Measurements from ENCODE around the gene ST3GAL4.
"Not testable (repeated sequence)": the region's sequence is repeated elsewhere in the genome, so short reads cannot be mapped to it uniquely, and the experiment has no call there.

ST3GAL4 gene, protein sequence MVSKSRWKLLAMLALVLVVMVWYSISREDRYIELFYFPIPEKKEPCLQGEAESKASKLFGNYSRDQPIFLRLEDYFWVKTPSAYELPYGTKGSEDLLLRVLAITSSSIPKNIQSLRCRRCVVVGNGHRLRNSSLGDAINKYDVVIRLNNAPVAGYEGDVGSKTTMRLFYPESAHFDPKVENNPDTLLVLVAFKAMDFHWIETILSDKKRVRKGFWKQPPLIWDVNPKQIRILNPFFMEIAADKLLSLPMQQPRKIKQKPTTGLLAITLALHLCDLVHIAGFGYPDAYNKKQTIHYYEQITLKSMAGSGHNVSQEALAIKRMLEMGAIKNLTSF

DNA sequence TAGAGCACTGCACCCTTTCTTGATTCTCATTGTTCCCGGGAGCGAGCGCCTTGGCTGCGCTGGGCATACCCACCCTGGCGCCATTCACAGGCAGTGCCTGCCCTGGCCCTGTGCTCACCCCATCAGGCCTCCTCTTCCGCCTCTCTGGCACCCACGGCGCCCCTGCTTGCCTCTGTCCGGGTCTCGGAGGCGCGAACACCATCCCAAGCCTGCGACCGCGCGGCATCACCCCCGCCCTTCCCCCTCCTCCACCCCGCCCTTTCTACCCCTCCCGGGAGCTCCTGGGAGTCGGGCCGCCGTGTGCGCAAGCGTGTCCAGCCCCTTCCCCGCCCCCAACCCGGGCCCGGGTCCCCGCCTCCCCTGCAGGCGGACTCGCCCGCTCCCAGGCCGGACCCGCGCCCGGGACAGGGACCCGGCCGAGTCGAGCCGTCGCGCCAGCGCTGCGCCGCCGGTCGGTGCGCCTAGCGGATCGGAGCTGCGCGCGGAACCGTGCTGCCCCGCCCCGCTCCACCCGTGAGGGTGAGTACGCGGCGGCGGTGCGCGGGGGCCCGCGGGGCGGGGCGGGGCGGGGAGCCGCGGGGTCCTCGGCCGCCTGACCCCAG, at the start of gene ST3GAL4:
ST3GAL4 (plus strand) TSS at position 363 of the 602 bp plus-strand sequence. CDS start 50,470 bp downstream, outside the sequence.
- DNase-seq = peak; percentile 71

DNA sequence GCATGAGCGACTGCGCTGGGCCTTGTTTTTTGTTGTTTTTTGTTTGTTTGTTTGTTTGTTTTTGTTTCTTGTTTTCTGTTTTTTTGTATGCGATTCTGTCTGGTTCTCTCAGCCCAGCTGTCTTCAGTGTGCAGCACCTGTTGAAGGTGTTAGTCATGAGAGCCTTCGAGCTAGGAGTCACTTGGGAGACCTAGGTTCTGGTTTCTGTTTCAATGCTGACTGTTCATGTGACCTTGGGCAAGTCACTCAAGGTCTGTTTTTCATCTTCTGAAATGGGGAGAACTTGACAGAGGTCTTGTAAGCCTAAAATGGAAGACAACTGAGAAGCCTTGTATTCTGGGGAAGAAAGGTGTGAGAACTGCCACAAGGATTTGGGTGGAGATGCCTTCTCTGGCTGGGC, 49.8 kb upstream of the ST3GAL4 start:
- DNase-seq = no peak

GRCh38 chr11:126307706-126308105, 47.8 kb upstream of the ST3GAL4 start:
- peak; percentile 40 for DNase-seq

GRCh38 chr11:126308271-126308671, 47.2 kb upstream of the ST3GAL4 start:
- no peak for DNase-seq

GRCh38 chr11:126308771-126309170, 46.7 kb upstream of the ST3GAL4 start:
- DNase-seq = not testable (repeated sequence)

DNA sequence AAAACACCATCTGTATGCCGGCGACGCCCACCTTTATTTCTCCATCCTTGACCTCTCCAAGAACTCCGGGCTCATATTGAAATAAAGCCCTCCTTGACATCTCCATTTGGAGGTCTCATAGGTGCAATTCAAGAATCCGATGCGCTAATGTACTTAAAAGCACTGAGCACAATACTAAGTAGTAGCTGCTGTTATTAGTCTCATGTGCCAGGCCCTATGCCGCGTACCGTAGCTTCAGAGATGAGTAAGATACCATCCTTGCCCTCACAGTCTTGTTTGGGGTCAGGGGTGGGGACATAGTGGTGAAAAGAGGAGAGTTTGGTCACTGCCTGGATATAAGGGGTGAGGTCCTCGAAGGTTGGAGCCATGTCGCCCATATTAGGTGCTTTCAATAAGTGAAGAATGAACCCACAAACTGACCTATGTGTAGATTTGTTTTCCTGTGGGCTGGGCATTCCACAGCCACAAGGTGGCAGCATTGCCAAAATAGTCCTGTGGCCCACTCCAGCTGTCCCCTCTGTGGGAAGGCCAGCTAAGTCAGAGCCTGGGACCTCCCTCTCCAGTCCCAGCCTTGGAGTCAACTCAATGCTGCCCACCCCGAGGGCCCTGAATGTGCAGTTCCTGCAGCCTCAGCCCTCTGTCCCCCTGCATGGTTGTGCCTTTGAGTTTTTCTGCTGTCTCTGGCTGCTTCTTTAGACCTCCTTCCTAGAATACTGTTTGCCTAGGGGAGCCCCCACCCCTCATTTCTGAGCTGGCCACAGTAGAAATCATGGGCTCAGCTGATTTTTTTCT, 45.1 kb upstream of the ST3GAL4 start:
- peak; percentile 53 for DNase-seq

DNA sequence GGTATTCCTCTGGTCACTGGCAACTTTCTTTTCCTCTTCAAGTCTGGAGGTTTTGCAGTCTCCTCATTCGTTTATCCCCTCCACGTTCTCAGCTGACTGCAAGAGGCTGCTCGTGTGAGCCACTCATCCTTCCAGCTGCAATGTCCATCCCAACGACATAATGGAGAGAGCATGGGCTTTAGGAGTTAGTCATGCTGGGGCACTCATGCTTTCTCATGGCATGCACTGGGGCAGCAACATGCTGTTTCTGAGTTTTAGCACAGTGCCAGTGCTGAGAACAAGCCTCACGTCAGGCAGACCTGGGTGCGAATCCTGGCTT, 44.5 kb upstream of the ST3GAL4 start:
- no peak for DNase-seq

DNA sequence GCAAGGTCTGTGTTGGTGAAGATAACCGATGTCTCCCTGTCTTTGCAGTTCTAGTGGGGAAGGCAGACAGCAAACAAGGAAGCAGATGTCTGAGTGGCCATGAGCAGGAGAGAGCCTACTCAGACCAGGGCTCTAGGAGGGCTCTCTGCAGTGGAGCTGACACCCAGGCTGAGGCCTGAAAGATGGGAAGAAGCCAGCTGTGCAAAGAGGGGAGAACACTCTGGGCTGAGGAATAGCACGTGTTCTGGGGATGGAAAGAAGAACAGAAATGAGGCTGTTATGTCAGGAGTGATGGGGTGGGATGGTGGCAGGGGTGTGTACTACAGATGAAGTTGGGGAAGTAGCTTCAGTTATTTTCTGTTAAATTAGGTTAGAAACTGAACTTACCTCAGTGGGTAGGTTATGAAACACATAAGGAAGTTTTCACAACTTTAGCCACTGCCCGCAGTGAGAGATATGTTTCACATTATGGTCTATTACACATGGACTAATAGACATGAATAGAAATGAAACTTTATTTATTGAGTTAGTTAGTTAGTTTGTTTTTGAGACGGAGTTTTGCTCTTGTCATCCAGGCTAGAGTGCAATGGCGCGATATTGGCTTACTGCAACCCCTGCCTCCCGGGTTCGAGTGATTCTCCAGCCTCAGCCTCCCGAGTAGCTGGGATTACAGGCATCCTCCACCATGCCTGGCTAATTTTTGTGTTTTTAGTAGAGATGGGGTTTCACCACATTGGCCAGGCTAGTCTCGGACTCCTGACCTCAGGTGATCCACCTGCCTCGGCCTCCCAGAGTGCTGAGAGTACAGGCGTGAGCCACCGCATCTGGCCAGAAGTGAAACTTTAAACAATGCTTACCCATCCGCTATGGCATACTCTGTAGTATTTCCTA, 43.8 kb upstream of the ST3GAL4 start:
- no peak for DNase-seq

GRCh38 chr11:126312961-126313360, 42.5 kb upstream of the ST3GAL4 start:
- DNase-seq = no peak

DNA sequence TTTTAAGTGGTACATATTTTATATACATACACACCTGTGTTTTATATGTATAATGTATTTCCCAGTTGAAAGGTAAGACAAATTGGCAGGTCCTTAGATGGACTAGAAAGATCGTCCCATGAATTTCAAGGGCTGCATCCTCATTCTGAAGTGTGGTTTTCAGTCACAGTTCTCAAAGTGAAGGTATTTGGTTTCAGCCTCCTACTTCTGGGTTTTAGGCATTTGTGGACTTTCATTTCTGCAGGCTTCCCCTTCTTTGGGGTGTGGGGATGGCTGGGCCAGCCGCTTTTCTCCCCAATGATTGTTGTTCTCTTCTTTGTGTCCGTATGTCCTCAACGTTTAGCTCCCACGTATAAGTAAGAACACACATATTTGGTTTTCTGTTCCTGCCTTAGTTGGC, 41.7 kb upstream of the ST3GAL4 start:
- DNase-seq = no peak

DNA sequence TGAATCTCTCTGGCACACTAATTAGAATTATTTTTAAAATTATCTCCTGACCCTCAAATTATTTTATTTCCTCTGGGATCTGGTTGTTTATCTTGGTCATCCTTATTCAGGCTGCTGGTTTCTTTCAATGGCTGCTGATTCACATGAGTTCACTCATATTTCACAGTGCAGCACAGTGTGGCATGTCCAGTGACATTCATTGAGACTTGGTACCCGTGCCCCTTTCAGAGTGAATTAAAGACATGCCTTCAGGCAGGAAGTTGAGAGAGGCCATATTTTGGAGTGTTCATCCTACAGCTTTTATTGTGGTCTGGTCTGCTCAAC, 38.1 kb upstream of the ST3GAL4 start:
- no peak for DNase-seq

GRCh38 chr11:126317756-126318573, 37.5 kb upstream of the ST3GAL4 start:
- no peak for DNase-seq

DNA sequence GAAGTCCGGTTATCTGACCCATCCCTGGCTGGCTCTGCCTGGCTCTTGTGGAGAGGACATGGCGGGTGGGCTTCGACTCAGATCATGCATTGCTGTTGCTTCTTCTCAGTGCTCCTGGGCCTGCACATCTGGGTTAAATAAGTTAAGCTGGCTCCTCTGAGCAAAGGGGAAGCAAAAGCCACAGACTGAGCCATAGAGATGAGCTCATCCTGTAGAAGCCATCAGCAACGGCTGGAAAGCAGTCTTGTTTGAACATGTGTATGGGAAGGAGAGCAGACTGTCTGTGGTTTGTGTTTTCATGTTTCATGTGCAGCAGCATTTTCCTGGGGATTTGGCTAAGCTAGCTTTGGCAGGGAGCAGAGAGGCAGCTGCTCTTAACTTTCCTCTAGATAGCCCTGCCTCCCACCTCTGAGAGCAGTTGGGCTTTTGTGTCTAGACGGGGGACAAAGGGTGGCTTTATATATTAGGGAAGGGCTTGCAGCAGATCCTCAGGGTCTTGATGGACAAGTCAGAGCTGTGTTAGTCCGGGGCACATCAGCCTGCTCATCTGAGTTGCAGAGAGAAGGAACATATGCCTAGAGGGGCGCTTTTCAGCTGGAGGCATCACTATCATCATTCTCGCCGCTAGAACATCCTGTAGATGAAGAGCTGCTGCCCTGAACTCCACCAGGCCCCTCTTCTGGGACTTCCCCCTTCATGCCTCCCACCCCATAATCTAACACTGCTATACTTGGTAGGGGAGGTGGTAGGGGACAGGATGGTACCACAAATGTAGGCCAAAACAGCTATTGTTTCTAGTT, 36.7 kb upstream of the ST3GAL4 start:
- no peak for DNase-seq

DNA sequence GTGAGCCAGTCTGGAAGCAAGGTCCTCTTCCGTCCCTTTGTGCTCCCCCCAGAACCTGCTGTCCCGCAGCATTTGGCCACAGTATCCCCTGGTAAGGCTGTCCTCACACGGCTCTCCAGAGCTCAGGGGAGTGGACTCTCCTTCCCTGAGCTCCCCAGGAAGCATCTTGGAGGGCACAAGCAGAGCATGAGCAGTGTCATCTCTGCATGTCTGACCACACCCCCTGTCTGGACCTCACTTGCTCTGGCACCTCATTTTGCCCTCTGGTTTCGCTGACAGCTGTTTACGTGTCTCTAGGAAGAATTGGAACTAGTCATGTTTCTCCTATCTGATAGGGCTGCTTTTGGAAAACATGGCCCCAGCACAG, 36.1 kb upstream of the ST3GAL4 start:
- no peak for DNase-seq

GRCh38 chr11:126322996-126323395, 32.5 kb upstream of the ST3GAL4 start:
- no peak for DNase-seq

GRCh38 chr11:126327281-126328000, 28.0 kb upstream of the ST3GAL4 start:
- DNase-seq = peak; percentile 48

GRCh38 chr11:126328001-126328390, 27.5 kb upstream of the ST3GAL4 start:
- DNase-seq = no peak

DNA sequence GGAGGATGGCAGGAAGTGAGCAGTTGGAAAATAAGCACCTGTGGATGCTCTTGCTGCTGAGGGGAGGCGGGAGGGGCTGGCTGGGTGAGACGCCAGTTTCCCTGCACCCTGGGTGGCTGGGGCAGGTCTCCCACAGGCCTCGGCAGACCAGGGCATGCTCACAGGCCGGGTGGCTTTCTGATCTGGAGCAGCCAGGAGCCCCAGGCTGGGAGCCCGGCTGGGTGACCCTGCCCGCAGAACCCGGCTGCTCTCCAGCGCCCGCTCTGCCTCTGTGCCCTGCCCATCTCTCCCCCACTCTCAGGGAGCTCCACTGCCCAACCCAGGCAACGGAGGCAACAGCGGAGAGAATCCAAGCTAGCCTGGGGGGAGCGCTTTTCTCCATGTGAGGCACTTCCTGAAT, 27.0 kb upstream of the ST3GAL4 start:
- DNase-seq = no peak

DNA sequence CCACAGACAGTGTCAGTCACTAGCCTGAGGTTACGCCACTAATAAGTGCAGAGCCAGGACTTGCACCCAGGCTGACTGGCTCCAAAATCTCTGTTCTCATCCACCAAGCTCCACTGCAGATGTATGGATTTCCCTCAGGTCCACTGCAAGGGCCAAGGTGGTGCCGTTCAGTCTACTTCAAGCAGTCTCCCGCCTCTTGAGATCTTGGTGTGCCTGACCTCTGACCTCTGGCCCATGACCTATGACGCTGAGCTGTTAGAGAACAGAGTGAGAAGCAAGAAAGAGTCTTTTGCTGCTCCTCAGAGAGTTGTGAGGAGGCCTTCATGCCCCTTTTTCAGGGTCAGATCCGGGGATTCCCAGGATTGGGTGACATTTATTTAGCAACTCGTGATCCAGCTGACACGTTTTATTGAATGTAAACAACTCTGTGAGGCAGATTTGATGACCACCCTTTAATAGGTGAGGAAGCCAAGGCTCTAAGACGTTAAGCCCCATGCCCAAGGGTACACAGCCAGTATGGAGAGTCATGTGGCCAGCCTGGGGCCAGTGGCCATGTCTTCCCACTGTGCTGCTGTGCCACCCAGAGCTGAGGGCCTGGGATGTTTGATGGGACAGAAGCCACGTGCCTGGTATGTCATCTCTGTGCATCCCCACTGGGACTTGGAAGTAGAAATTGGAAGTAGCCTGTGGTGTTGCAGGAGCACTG, 26.4 kb upstream of the ST3GAL4 start:
- no peak for DNase-seq

GRCh38 chr11:126329644-126330211, 25.8 kb upstream of the ST3GAL4 start:
- DNase-seq = no peak
